Fibroblast of the aortic adventitia (primary cell): ENCODE data around the gene FGD2. TPM values are rescaled to one million over a fixed set of nuclear protein-coding genes. Genes with fewer than 3 reads are reported as not detected.

Experiments
- DNase-seq: peaks from one replicate; pipeline ENCODE4 v3.0.0-alpha.2; 2010; ENCODE audit warnings: low read depth
- H3K4me3 ChIP-seq: 2 replicates; pipeline ENCODE4 v1.5.1; 2011; ENCODE audit warnings: low read depth, mild to moderate bottlenecking, control low read depth, low read length, moderate library complexity
- CTCF ChIP-seq: IDR thresholded peaks from 2 replicates; pipeline ENCODE4 v1.5.1; 2011; ENCODE audit warnings: mild to moderate bottlenecking, low read length, control low read depth, inconsistent platforms; ENCODE audit not compliant: insufficient read depth
- total RNA-seq: library from RNA; depleted of rRNA; stranded (reverse); fragments of >200 nt; gene quantifications from 2 replicates; pipeline ENCODE4 v1.2.3, GENCODE V29; 2012; ENCODE audit warnings: low replicate concordance

Gene FGD2
- total RNA-seq, 1 donor = not detected

GRCh38 chr6:36971921-36972673, 33.4 kb upstream of the FGD2 start:
- no peak overlapping the region for H3K4me3 ChIP-seq
- DNase-seq = no peak
- TF ChIP-seq CTCF = no peak

- TF ChIP-seq CTCF = no peak
- no peak overlapping the region for H3K4me3 ChIP-seq
- no peak for DNase-seq
Observed at GRCh38 chr6:36973190-36973589, 32.3 kb upstream of the FGD2 start.

- DNase-seq = no peak
- no peak for TF ChIP-seq CTCF
- no peak overlapping the region for H3K4me3 ChIP-seq
Observed at GRCh38 chr6:36973647-36974046, 31.8 kb upstream of the FGD2 start.

- TF ChIP-seq CTCF = no peak
- DNase-seq = peak; percentile 36
- no peak overlapping the region for H3K4me3 ChIP-seq
Observed at GRCh38 chr6:36975231-36976006, 30.0 kb upstream of the FGD2 start.

GRCh38 chr6:36976007-36976264, 29.5 kb upstream of the FGD2 start:
- TF ChIP-seq CTCF = no peak
- no peak for DNase-seq

GRCh38 chr6:36976509-36976908, 28.9 kb upstream of the FGD2 start:
- H3K4me3 ChIP-seq = no peak overlapping the region
- DNase-seq = no peak
- TF ChIP-seq CTCF = no peak

More at GRCh38 chr6:36976007-36976264, 29.5 kb upstream of the FGD2 start:
- H3K4me3 ChIP-seq = no peak overlapping the region

- no peak overlapping the region for H3K4me3 ChIP-seq
- no peak for DNase-seq
- TF ChIP-seq CTCF = no peak
Observed at GRCh38 chr6:36976931-36977330, 28.5 kb upstream of the FGD2 start.
